ENCODE measurements around the gene WDR48. TPM values are rescaled to one million over a fixed set of nuclear protein-coding genes. Genes with fewer than 3 reads are reported as not detected.

WDR48 gene
- total RNA-seq, 4 donors from 2014 or later, result 28.4 to 84.4 (median 37.0) TPM

- no peak for DNase-seq
- Histone ChIP-seq H3K4me3 (no peak overlapping the region), H3K27me3 (no peaks in the 10 kb centered on the region), H3K36me3 (no peaks in the 10 kb centered on the region), H3K9me3 (no peaks in the 10 kb centered on the region), H3K4me1 (no peaks in the 10 kb centered on the region), H3K27ac (no peak overlapping the region)
- intact Hi-C loops (cut with DNase I; ENCODE audit: low total_unique reads), result no loop called here
- no peak for TF ChIP-seq POLR2A (IDR thresholded peaks at IDR 0.05)
- no peak for TF ChIP-seq CTCF (IDR thresholded peaks at IDR 0.05)
These were observed 82.0 kb downstream of the WDR48 start for GRCh38 chr3:39133822-39134221.

- no peaks in the 10 kb centered on the region for H3K27me3 ChIP-seq
- no peaks in the 10 kb centered on the region for H3K9me3 ChIP-seq
- TF ChIP-seq POLR2A (IDR thresholded peaks at IDR 0.05), result no peak
- TF ChIP-seq CTCF (IDR thresholded peaks at IDR 0.05), result no peak
- intact Hi-C loops (cut with DNase I; ENCODE audit: low total_unique reads), result no loop called here
- no peak overlapping the region for H3K4me3 ChIP-seq
- DNase-seq, result no peak
- H3K36me3 ChIP-seq, result no peaks in the 10 kb centered on the region
- no peaks in the 10 kb centered on the region for H3K4me1 ChIP-seq
- no peak overlapping the region for H3K27ac ChIP-seq
These were observed 82.5 kb downstream of the WDR48 start for GRCh38 chr3:39134305-39134704.

GRCh38 chr3:39135170-39135805, 83.5 kb downstream of the WDR48 start:
- TF ChIP-seq POLR2A (IDR thresholded peaks at IDR 0.05), result no peak
- no peak for TF ChIP-seq CTCF (IDR thresholded peaks at IDR 0.05)
- intact Hi-C loops (cut with DNase I; ENCODE audit: low total_unique reads), result no loop called here
- Histone ChIP-seq H3K4me1 (no peaks in the 10 kb centered on the region), H3K4me3 (no peak overlapping the region), H3K9me3 (no peaks in the 10 kb centered on the region), H3K36me3 (no peaks in the 10 kb centered on the region), H3K27ac (peak overlapping the region in 1 of 2 donors; percentile 31), H3K27me3 (no peaks in the 10 kb centered on the region)
- peak in 1 of 2 donors; percentile 56 for DNase-seq

GRCh38 chr3:39136533-39137434, 85.0 kb downstream of the WDR48 start:
- intact Hi-C loops (cut with DNase I; ENCODE audit: low total_unique reads), result no loop called here
- H3K4me1 ChIP-seq, result peaks cover 0 to 10% of the 10 kb centered on the region in 2 donors
- H3K36me3 ChIP-seq, result no peaks in the 10 kb centered on the region
- no peaks in the 10 kb centered on the region for H3K9me3 ChIP-seq
- H3K27ac ChIP-seq, result no peak overlapping the region
- no peak for DNase-seq
- TF ChIP-seq POLR2A (IDR thresholded peaks at IDR 0.05) (no peak), CTCF (IDR thresholded peaks at IDR 0.05) (no peak)
- H3K27me3 ChIP-seq, result no peaks in the 10 kb centered on the region
- no peak overlapping the region for H3K4me3 ChIP-seq

GRCh38 chr3:39137435-39137936, 85.7 kb downstream of the WDR48 start:
- no peak for DNase-seq

More at GRCh38 chr3:39137435-39137936, 85.7 kb downstream of the WDR48 start:
- Histone ChIP-seq H3K36me3 (no peaks in the 10 kb centered on the region), H3K27ac (no peak overlapping the region), H3K4me1 (peaks cover 0 to 12% of the 10 kb centered on the region in 2 donors), H3K27me3 (no peaks in the 10 kb centered on the region), H3K4me3 (no peak overlapping the region), H3K9me3 (no peaks in the 10 kb centered on the region)
- TF ChIP-seq POLR2A (IDR thresholded peaks at IDR 0.05) (no peak), CTCF (IDR thresholded peaks at IDR 0.05) (no peak)
- intact Hi-C loops (cut with DNase I; ENCODE audit: low total_unique reads), result no loop called here

All from uterus (tissue), 4 donors.